IMR-90 (cell line): ENCODE measurements around the gene MSI2. TPM values are rescaled to one million over a fixed set of nuclear protein-coding genes. Genes with fewer than 3 reads are reported as not detected.

ENCODE experiments used
- ATAC-seq: fragments of 200-7000 bp; cut with Tn5 transposase; 2 replicates; pipeline ENCODE4 v1.9.1; 2020; ENCODE audit warnings: low read depth, mild to moderate bottlenecking, moderate library complexity
- BruUV-seq: library from RNA; stranded (reverse); fragments of 400-500 nt; replicated peaks from 2 replicates; lab custom pipeline; 2021; lab: Mats Ljungman, UMichigan
- CTCF ChIA-PET: fragments of 300-600 bp; formaldehyde crosslinking; extraction: SDS; loops from one replicate; lab custom pipeline; 2021; ENCODE audit warnings: antibody characterized with exemption; lab: Yijun Ruan, JAX
- POLR2A ChIA-PET: fragments of 300-600 bp; sonication (Branson Sonifier 250); formaldehyde crosslinking; loops from one replicate; lab custom pipeline; 2022; ENCODE audit warnings: antibody characterized with exemption; ENCODE audit not compliant: unreplicated experiment; lab: Charles Lee
- DNase-seq: peaks from one replicate; pipeline ENCODE4 v3.0.0; 2013
- H2AFZ ChIP-seq: replicated peaks from 2 replicates; pipeline ENCODE3; 2013; ENCODE audit warnings: low read length, mild to moderate bottlenecking; ENCODE audit not compliant: poor library complexity
- H2AK5ac ChIP-seq: 2 replicates; pipeline ENCODE4 v1.6.1; 2013; ENCODE audit warnings: low read depth, low read length, inconsistent platforms
- H2AK9ac ChIP-seq: replicated peaks from 2 replicates; pipeline ENCODE3; 2013; ENCODE audit warnings: mild to moderate bottlenecking, low read depth, low read length, moderate library complexity; ENCODE audit not compliant: poor library complexity
- H2BK120ac ChIP-seq: 2 replicates; pipeline ENCODE4 v1.6.1; 2013; ENCODE audit warnings: low read depth, low read length, inconsistent platforms
- H2BK15ac ChIP-seq: 3 replicates; pipeline ENCODE4 v1.6.1; 2013; ENCODE audit warnings: low read depth, low read length, inconsistent platforms
- H2BK20ac ChIP-seq: 2 replicates; pipeline ENCODE4 v1.6.1; 2013; ENCODE audit warnings: low read depth, mild to moderate bottlenecking, inconsistent platforms, low read length, moderate library complexity
- H2BK5ac ChIP-seq: 2 replicates; pipeline ENCODE4 v1.6.1; 2013; ENCODE audit warnings: mild to moderate bottlenecking, low read depth, low read length, inconsistent platforms; ENCODE audit not compliant: poor library complexity, severe bottlenecking
- H3K14ac ChIP-seq: replicated peaks from 2 replicates; pipeline ENCODE4 v1.6.1; 2013; ENCODE audit warnings: low read depth, low read length, inconsistent platforms
- H3K18ac ChIP-seq: 2 replicates; pipeline ENCODE4 v1.6.1; 2013; ENCODE audit warnings: low read depth, low read length, control low read depth
- H3K23ac ChIP-seq: 2 replicates; pipeline ENCODE4 v1.6.1; 2013; ENCODE audit warnings: low read depth, low read length, inconsistent platforms
- H3K27ac ChIP-seq: 2 replicates; pipeline ENCODE4 v1.5.1; 2013; ENCODE audit warnings: mild to moderate bottlenecking, control low read depth, low read length; ENCODE audit not compliant: insufficient read depth
- H3K27me3 ChIP-seq: 2 replicates; pipeline ENCODE4 v1.6.1; 2013; ENCODE audit warnings: low read length; ENCODE audit not compliant: control insufficient read depth, insufficient read depth
- H3K36me3 ChIP-seq: 2 replicates; pipeline ENCODE4 v1.6.1; 2013; ENCODE audit warnings: low read length, mixed read lengths; ENCODE audit not compliant: control insufficient read depth, insufficient read depth
- H3K4ac ChIP-seq: 2 replicates; pipeline ENCODE4 v1.6.1; 2013; ENCODE audit warnings: low read depth, low read length, inconsistent platforms
- H3K4me1 ChIP-seq: 2 replicates; pipeline ENCODE4 v1.6.1; 2013; ENCODE audit warnings: low read length, mixed read lengths; ENCODE audit not compliant: control insufficient read depth, insufficient read depth
- H3K4me2 ChIP-seq: 2 replicates; pipeline ENCODE4 v1.6.1; 2013; ENCODE audit warnings: low read depth, mild to moderate bottlenecking, control low read depth, low read length, moderate library complexity
- H3K4me3 ChIP-seq: 2 replicates; pipeline ENCODE4 v1.5.1; 2013; ENCODE audit warnings: low read depth, mild to moderate bottlenecking, control low read depth, low read length, moderate library complexity; ENCODE audit not compliant: insufficient read depth
- H3K56ac ChIP-seq: 2 replicates; pipeline ENCODE4 v1.6.1; 2013; ENCODE audit warnings: low read length, inconsistent platforms; ENCODE audit not compliant: insufficient read depth; ENCODE audit errors: extremely low read depth
- H3K79me1 ChIP-seq, 2 experiments: 2 replicates each; pipeline ENCODE4 v1.6.1; 2013; ENCODE audit warnings: low read length in 2 of 2, inconsistent platforms in 1 of 2, low read depth in 1 of 2
- H3K9ac ChIP-seq: 2 replicates; pipeline ENCODE4 v1.6.1; 2013; ENCODE audit warnings: low read depth, low read length, control low read depth
- H3K9me1 ChIP-seq: 2 replicates; pipeline ENCODE4 v1.6.1; 2013; ENCODE audit warnings: low read length, inconsistent platforms; ENCODE audit not compliant: insufficient read depth
- H3K9me3 ChIP-seq: 2 replicates; pipeline ENCODE4 v1.6.1; 2013; ENCODE audit warnings: low read length; ENCODE audit not compliant: control insufficient read depth, insufficient read depth
- H4K20me1 ChIP-seq: 2 replicates; pipeline ENCODE4 v1.6.1; 2013; ENCODE audit warnings: low read length, inconsistent platforms; ENCODE audit not compliant: insufficient read depth
- H4K5ac ChIP-seq: 2 replicates; pipeline ENCODE4 v1.6.1; 2013; ENCODE audit warnings: mild to moderate bottlenecking, low read depth, low read length, control low read depth
- H4K8ac ChIP-seq, 2 experiments: 2 replicates each; pipeline ENCODE4 v1.6.1; 2013; ENCODE audit warnings: low read depth in 2 of 2, low read length in 2 of 2, control low read depth in 1 of 2, inconsistent platforms in 1 of 2
- H4K91ac ChIP-seq: 2 replicates; pipeline ENCODE4 v1.6.1; 2013; ENCODE audit warnings: low read depth, low read length, inconsistent platforms; ENCODE audit not compliant: insufficient read depth
- BHLHE40 ChIP-seq: fragments of 150-350 bp; IDR thresholded peaks from 2 replicates; pipeline ENCODE4 v1.6.1; 2016; ENCODE audit warnings: mild to moderate bottlenecking, low read depth, low read length
- CEBPB ChIP-seq: IDR thresholded peaks from 2 replicates; pipeline ENCODE4 v1.6.1; 2012; ENCODE audit warnings: low read depth, low read length, improper control_type of control experiment
- CHD1 ChIP-seq: IDR thresholded peaks from 2 replicates; pipeline ENCODE4 v1.6.1; 2012; ENCODE audit warnings: low read depth, low read length, improper control_type of control experiment
- FOS ChIP-seq: fragments of 150-350 bp; IDR thresholded peaks from 2 replicates; pipeline ENCODE4 v1.6.1; 2016; ENCODE audit warnings: low read depth, low read length
- MAFK ChIP-seq: IDR thresholded peaks from 2 replicates; pipeline ENCODE4 v1.6.1; 2012; ENCODE audit warnings: low read depth, low read length, improper control_type of control experiment
- MAZ ChIP-seq: IDR thresholded peaks from 2 replicates; pipeline ENCODE4 v1.6.1; 2012; ENCODE audit warnings: low read depth, mild to moderate bottlenecking, low read length, improper control_type of control experiment, moderate library complexity, borderline replicate concordance
- MXI1 ChIP-seq: IDR thresholded peaks from 2 replicates; pipeline ENCODE4 v1.6.1; 2012; ENCODE audit warnings: low read depth, mild to moderate bottlenecking, low read length, moderate library complexity, borderline replicate concordance
- NFE2L2 ChIP-seq: fragments of 150-350 bp; IDR thresholded peaks from 2 replicates; pipeline ENCODE4 v1.6.1; 2016; ENCODE audit warnings: low read depth, mild to moderate bottlenecking, low read length
- POLR2A ChIP-seq: IDR thresholded peaks from 2 replicates; pipeline ENCODE4 v1.6.1; 2012; ENCODE audit warnings: mild to moderate bottlenecking, low read depth, low read length
- RAD21 ChIP-seq: IDR thresholded peaks from 2 replicates; pipeline ENCODE4 v1.6.1; 2012; ENCODE audit warnings: low read length, improper control_type of control experiment
- RCOR1 ChIP-seq: IDR thresholded peaks from 2 replicates; pipeline ENCODE4 v1.6.1; 2012; ENCODE audit warnings: mild to moderate bottlenecking, low read length, improper control_type of control experiment; ENCODE audit not compliant: insufficient replicate concordance
- RFX5 ChIP-seq: IDR thresholded peaks from 2 replicates; pipeline ENCODE4 v1.8.0; 2012; ENCODE audit warnings: low read depth, mild to moderate bottlenecking, low read length, moderate library complexity
- SMC3 ChIP-seq: fragments of 150-350 bp; IDR thresholded peaks from 2 replicates; pipeline ENCODE4 v1.6.1; 2016; ENCODE audit warnings: low read depth, mild to moderate bottlenecking, antibody characterized with exemption, low read length, moderate library complexity
- WGBS, 2 experiments: methylation state at CpG; one replicate each; pipeline versions ENCODE4 v1.1.5 to v1.1.7; 2013; ENCODE audit warnings: missing lambda C conversion rate in 2 of 2; ENCODE audit not compliant: insufficient read length in 1 of 2; ENCODE audit errors: extremely low coverage in 2 of 2; 5-methylcytosine and 5-hydroxymethylcytosine counted together
- dilution Hi-C: fragments of 300-500 bp; cut with HindIII; formaldehyde crosslinking; loops from one replicate; pipeline ENCODE4 v1.14.3; 2018; ENCODE audit warnings: low sequenced_read_pairs; ENCODE audit not compliant: unreplicated experiment
- in situ Hi-C: fragments of 300-500 bp; cut with MboI; formaldehyde crosslinking; loops from 3 replicates; pipeline ENCODE4 v1.14.3; 2019; ENCODE audit warnings: low sequenced_read_pairs, inconsistent platforms, mixed read lengths
- intact Hi-C: fragments of 100-400 bp; cut with micrococcal nuclease; formaldehyde crosslinking; loops from 2 replicates; pipeline ENCODE4 v1.10.0; 2022
- polyA plus RNA-seq, 3 experiments: library from polyadenylated mRNA; depleted of rRNA; stranded (reverse); fragments of >200 nt; gene quantifications; 2 replicates each; pipeline ENCODE4 v1.2.3, GENCODE V29; 2012; ENCODE audit warnings: low replicate concordance in 1 of 3
- total RNA-seq: library from RNA; depleted of rRNA; stranded (reverse); fragments of >200 nt; gene quantifications from 2 replicates; pipeline ENCODE4 v1.2.3, GENCODE V29; 2012
- TF ChIP-seq, protein P1 (sequence below): fragments of 150-350 bp; IDR thresholded peaks from 2 replicates; pipeline ENCODE4 v1.6.1; 2017; ENCODE audit warnings: mild to moderate bottlenecking, antibody characterized with exemption, low read length, low read depth
- TF ChIP-seq, protein P2 (sequence below): fragments of 150-350 bp; IDR thresholded peaks from 2 replicates; pipeline ENCODE4 v1.6.1; 2016; ENCODE audit warnings: low read depth, mild to moderate bottlenecking, low read length, moderate library complexity, borderline replicate concordance
- TF ChIP-seq, protein P3 (sequence below): conservative IDR thresholded peaks from 2 replicates; pipeline ENCODE4 v1.5.1; 2012; ENCODE audit warnings: mild to moderate bottlenecking, low read depth, low read length, improper control_type of control experiment

MSI2 gene
- total and polyA plus RNA-seq, 2 of the 4 experiments (the other 2 are of a cell fraction), result 13.0 to 16.0 TPM

DNA sequence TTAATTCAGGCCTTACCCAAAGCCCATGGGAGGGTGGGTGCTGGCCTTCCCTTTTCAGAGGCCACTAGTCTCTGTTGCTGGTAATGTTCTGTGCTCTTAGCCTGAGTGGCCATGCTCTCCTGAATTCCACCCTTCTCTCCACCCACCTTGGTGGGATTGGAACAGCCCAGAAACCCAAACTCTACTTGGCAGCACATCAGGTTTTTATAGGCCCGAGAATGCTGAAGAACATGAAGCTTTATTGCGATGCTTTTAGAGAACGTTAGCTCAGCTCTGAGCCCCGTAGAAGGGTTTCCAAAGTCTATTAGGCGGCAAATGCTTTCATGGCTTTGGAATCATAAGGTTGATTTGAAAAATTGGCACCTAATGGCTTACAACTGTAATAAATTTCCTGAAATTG lies 209.3 kb downstream of the MSI2 start:
- in situ Hi-C loops, result no loop called here
- no peak for TF ChIP-seq RFX5
- no peak for TF ChIP-seq NFE2L2
- no peak for TF ChIP-seq RAD21
- TF ChIP-seq, protein P1, sequence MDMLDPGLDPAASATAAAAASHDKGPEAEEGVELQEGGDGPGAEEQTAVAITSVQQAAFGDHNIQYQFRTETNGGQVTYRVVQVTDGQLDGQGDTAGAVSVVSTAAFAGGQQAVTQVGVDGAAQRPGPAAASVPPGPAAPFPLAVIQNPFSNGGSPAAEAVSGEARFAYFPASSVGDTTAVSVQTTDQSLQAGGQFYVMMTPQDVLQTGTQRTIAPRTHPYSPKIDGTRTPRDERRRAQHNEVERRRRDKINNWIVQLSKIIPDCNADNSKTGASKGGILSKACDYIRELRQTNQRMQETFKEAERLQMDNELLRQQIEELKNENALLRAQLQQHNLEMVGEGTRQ, result no peak
- no peak for TF ChIP-seq BHLHE40
- no peak for TF ChIP-seq MXI1
- TF ChIP-seq SMC3, result no peak
- TF ChIP-seq POLR2A, result no peak
- no peak for TF ChIP-seq FOS
- TF ChIP-seq CEBPB, result no peak
- no peak for TF ChIP-seq MAZ
- no peak for TF ChIP-seq MAFK
- TF ChIP-seq, protein P2, sequence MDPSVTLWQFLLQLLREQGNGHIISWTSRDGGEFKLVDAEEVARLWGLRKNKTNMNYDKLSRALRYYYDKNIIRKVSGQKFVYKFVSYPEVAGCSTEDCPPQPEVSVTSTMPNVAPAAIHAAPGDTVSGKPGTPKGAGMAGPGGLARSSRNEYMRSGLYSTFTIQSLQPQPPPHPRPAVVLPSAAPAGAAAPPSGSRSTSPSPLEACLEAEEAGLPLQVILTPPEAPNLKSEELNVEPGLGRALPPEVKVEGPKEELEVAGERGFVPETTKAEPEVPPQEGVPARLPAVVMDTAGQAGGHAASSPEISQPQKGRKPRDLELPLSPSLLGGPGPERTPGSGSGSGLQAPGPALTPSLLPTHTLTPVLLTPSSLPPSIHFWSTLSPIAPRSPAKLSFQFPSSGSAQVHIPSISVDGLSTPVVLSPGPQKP, result no peak
- TF ChIP-seq, protein P3, sequence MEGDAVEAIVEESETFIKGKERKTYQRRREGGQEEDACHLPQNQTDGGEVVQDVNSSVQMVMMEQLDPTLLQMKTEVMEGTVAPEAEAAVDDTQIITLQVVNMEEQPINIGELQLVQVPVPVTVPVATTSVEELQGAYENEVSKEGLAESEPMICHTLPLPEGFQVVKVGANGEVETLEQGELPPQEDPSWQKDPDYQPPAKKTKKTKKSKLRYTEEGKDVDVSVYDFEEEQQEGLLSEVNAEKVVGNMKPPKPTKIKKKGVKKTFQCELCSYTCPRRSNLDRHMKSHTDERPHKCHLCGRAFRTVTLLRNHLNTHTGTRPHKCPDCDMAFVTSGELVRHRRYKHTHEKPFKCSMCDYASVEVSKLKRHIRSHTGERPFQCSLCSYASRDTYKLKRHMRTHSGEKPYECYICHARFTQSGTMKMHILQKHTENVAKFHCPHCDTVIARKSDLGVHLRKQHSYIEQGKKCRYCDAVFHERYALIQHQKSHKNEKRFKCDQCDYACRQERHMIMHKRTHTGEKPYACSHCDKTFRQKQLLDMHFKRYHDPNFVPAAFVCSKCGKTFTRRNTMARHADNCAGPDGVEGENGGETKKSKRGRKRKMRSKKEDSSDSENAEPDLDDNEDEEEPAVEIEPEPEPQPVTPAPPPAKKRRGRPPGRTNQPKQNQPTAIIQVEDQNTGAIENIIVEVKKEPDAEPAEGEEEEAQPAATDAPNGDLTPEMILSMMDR, result no peak
- no peak for TF ChIP-seq RCOR1
- TF ChIP-seq CHD1, result no peak
- no peak overlapping the region for H2BK20ac ChIP-seq
- no peak overlapping the region for H2BK15ac ChIP-seq
- no peak overlapping the region for H2BK120ac ChIP-seq
- H3K23ac ChIP-seq, result no peak overlapping the region
- H3K27ac ChIP-seq, result no peak overlapping the region
- no peak overlapping the region for H3K4ac ChIP-seq
- no peak overlapping the region for H3K18ac ChIP-seq
- peak overlapping the region; percentile 3; the same call in 1 of the 2 replicates for H2AK5ac ChIP-seq
- H4K5ac ChIP-seq, result no peak overlapping the region
- no peak overlapping the region for H3K4me2 ChIP-seq
- CTCF ChIA-PET, result interaction anchor here (0.5 to 0.6 kb wide), 2 partner anchors 10 to 172 kb away, joined by 3 to 5 read pairs; no protein-coding TSS in a partner anchor
- no peak overlapping the region for H2AFZ ChIP-seq
- POLR2A ChIA-PET, result no interaction called here
- no peak overlapping the region for H4K91ac ChIP-seq
- H3K9me1 ChIP-seq, result peaks cover 17% of the 10 kb centered on the region
- no peak overlapping the region for H2AK9ac ChIP-seq
- no peaks in the 10 kb centered on the region for H3K9me3 ChIP-seq
- ATAC-seq, result no peak
- no peaks in the 10 kb centered on the region; the same call in 1 of the 2 replicates for H3K27me3 ChIP-seq
- dilution Hi-C loops, result no loop called here
- H4K8ac ChIP-seq, result no peak overlapping the region
- BruUV-seq, result no TSS peak
- no peak overlapping the region for H3K9ac ChIP-seq
- no peak overlapping the region for H3K56ac ChIP-seq
- H2BK5ac ChIP-seq, result no peak overlapping the region
- no peak for DNase-seq
- WGBS, 2 experiments, result 90% methylated on average over 2 of the region's 5 CpGs; no CpG with 5 or more reads in 1 of the 2 experiments
- H3K36me3 ChIP-seq, result no peaks in the 10 kb centered on the region
- H3K79me1 ChIP-seq, result peaks cover 5 to 20% of the 10 kb centered on the region in 2 experiments; a peak in 2 of 4 replicates
- no peak overlapping the region for H3K14ac ChIP-seq
- no peaks in the 10 kb centered on the region for H4K20me1 ChIP-seq
- intact Hi-C loops, result loop anchor here (1.0 kb wide), 1 partner anchor 34 kb away; no protein-coding TSS in a partner anchor
- peaks cover 14% of the 10 kb centered on the region for H3K4me1 ChIP-seq
- H3K4me3 ChIP-seq, result no peak overlapping the region
